Activated gamma-delta T cell treated with Interleukin-2 at 50 U/mL for 16 hours (primary cell): Measurements from ENCODE around the gene CREB1.

Experiments
- DNase-seq: peaks from one replicate; pipeline ENCODE4 v3.0.0-alpha.2; 2020

The CREB1 gene

GRCh38 chr2:207543272-207543671 is 13.5 kb downstream of the CREB1 start:
- no peak for DNase-seq

DNA sequence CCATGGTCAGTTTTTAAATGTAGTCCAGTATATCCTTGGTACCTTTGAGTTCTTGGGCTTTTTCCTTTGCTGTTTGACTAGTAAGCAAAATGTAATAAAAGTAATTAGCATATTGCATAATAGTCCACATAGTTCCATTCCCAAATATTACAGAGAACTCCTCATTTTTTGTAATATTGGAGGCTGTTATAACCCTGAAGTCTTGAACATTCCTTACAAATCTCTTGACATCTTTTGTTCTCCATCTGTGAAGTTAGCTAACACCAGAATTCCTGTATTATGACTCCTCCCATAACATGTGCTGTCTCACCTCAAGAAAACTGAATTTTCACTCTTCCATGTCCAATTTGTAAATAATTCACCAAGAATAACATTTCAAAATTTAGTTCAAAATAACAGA is 17.1 kb downstream of the CREB1 start:
- DNase-seq: no peak

- no peak for DNase-seq
These were observed 19.4 kb downstream of the CREB1 start for GRCh38 chr2:207549145-207549544.

DNA sequence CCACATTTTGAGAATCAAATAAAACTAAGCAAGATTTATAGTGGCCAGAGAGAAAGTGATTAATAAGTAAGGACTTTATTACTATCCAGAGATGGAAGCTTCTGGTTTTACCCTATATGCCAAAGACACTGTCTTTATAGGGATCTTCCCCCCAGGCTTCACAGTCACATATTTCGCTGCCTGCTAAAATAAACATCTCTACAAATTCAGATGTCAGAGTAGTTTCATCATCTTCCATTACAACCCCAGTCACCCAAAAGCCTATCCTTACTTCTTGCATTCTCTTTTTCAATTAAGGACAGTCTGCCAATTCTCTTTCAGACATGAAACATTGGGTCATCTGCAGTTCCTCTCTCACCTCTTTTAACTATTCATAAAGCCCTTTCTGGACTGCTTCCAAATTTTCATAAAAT is 28.3 kb downstream of the CREB1 start:
- DNase-seq: no peak

DNA sequence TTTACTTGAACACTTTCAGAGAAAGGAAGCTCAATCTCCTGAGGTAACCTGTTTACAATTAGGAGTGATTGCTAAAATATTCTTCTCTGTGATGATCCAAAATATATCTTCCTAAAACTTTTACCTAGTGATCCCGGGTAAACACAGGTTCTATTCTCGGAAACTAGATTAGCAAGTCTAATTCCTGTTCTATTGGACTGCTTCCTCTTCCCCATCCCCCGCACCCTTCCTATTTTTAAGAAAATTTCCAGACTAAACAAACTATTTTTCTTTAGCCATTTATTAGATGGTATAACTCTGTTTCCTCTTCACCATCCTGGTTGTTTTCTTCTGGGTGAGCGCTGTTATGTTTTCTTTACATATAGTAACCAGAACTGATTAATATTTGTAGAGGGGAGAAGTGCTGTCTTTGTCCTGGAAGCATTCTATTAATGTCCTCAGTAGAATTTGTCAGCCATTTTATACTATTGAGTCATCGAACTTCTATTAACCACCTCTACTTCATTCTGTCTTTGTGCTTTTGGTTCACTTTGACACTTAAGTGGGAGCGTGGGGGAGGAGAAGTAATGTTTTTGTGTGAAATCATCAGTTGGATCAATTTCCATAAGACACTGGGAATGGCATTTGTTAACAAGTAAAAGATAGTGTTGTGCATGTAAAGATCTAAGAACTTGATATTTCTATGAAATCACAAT is 31.8 kb downstream of the CREB1 start:
- DNase-seq: no peak

GRCh38 chr2:207565736-207566500 is 36.2 kb downstream of the CREB1 start:
- no peak for DNase-seq

- no peak for DNase-seq
These were observed 37.9 kb downstream of the CREB1 start for GRCh38 chr2:207567671-207568070.

- no peak for DNase-seq
These were observed 41.6 kb downstream of the CREB1 start for GRCh38 chr2:207571370-207571769.

DNA sequence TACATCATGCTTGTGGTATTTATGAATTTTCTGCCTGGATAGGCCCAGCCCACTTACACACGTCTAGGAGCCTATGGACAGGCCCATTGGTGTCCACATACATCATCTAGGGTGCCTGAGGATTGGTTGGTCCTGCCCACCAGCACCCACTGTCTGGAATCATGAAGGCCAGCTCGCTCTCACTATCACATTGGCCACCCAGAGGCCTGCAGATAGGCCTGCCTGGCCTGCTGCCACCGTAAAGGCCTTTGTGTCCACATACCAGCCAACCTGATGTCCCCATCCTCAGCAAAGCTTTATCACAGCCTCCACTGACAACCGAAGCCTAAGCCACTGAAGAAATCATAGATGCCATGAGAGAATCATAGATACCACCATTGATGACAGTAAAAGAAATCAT is 55.2 kb downstream of the CREB1 start:
- no peak for DNase-seq

- DNase-seq: no peak
These were observed 57.5 kb downstream of the CREB1 start for GRCh38 chr2:207587305-207587704.

GRCh38 chr2:207589143-207589542 is 59.4 kb downstream of the CREB1 start:
- no peak for DNase-seq

- DNase-seq: no peak
These were observed 63.5 kb downstream of the CREB1 start for GRCh38 chr2:207593277-207593676.

DNA sequence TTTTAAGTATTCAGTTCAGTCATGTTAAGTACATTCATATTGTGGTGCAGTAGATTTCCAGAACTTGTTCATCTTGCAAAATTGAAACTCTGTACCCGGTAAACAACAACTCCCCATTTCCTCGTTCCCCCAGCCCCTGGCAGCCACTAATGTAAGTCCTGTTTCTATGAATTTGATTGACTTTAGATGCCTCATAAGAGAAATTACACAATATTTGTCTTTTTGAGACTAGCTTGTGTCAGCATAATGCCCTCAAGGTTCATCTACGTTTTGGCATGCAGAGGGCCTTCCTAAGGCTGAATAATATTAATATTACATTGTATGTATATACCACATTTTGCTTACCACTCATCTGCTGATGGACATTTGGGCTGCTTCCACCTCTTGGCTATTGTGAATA is 64.5 kb downstream of the CREB1 start:
- no peak for DNase-seq

- DNase-seq: no peak
These were observed 65.0 kb downstream of the CREB1 start for GRCh38 chr2:207594731-207595130.

GRCh38 chr2:207599636-207600035 is 69.9 kb downstream of the CREB1 start:
- DNase-seq: no peak

- no peak for DNase-seq
These were observed 70.5 kb downstream of the CREB1 start for GRCh38 chr2:207600231-207600630.

DNA sequence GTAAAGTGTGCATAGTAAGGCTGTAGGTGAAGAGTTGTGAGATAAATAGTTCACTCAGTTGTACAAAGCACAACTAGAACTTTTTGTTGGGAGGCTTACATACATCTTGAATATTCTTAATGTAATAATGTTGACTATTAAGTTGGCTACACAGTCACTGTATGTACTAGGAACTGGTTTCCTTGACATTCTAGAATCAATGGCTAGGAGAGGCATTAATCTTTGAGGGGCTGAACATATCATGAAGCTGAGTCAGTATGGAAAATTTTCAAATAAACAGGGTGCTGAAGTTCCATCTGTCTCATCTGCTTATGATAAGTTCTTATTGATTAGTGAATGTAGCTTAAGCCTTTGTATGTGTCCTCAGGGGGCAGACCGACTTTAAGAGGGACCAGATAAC is 72.0 kb downstream of the CREB1 start:
- DNase-seq: no peak

GRCh38 chr2:207603486-207603885 is 73.7 kb downstream of the CREB1 start:
- DNase-seq: no peak

DNA sequence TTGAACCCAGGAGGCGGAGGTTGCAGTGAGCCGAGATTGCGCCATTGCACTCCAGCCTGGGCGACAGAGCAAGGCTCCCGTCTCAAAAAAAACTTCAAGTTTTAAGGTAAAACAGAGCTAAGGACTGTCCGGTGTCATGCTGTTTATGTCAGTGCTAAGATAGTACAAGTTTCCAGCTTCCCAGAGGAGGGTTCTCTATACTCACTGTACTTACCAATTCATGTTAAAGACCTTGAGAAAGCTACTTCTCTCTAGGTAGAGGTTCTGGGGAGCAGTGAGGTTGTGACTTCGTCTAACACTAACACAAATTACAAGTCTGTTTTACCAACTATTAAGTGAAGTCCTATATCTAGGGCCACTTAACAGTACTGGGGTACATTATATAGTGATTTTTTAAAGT is 76.6 kb downstream of the CREB1 start:
- no peak for DNase-seq

GRCh38 chr2:207606829-207607228 is 77.1 kb downstream of the CREB1 start:
- no peak for DNase-seq

DNA sequence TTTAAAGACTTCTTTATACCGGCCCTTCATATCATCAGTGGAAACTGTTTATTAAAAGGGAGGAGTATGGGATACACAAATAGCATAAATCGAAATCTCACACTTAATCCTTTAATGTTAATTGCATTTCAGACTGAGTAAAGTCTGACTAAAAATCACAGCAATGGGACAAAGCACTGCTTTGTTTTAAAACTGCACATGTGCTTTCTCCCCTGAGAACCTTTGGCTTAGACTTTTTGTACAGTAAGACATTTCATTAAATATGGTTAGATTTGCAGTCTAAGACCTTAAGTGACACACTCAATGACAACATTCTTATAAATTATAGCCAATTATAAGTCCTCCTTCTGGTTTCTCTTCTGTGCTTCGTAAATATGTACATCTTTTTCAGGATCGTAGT is 83.0 kb downstream of the CREB1 start:
- DNase-seq: no peak

DNA sequence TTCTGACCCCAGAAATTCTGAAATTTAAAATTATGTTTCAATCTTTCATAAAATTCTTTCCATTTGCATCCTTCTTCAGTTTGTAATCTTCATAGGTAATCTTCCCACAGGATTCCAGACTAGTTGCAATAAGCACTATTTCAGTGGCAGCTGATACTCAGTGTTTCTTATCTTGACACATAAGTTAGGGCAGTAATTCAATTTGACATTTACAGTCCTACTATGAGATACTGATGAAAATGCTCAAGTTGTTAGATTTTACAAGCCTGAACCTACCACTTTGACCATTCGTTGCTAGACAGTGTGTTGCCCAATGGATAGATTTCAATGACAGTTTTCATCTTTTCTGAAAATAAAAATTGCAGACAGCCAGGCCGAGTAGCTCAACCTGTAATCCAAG is 85.1 kb downstream of the CREB1 start:
- no peak for DNase-seq

- DNase-seq: no peak
These were observed 86.4 kb downstream of the CREB1 start for GRCh38 chr2:207616185-207616584.

- no peak for DNase-seq
These were observed 87.4 kb downstream of the CREB1 start for GRCh38 chr2:207617011-207617671.
